T-helper 1 cell (primary cell): ENCODE data around the gene FNDC3A.

Source experiments
- DNase-seq, 5 donors: peaks; one replicate each; pipeline ENCODE4 v3.0.0-alpha.2; 2012 to 2020
- total RNA-seq, 4 donors: gene quantifications; one replicate each; lab custom pipeline; 2026; lab: John Stamatoyannopoulos, UW

The FNDC3A gene
- total RNA-seq: 98.4 to 134 (median 112) reads per million in 4 donors

- peak; percentile 76 to 91 (median 85) for DNase-seq
Measured at GRCh38 chr13:48975856-48976575, at the start of gene FNDC3A. FNDC3A (plus strand) TSS chr13:48975912; CDS start chr13:49006191, 30,279 bp downstream.

- DNase-seq: no peak
Measured at GRCh38 chr13:48928757-48929430, 46.8 kb upstream of the FNDC3A start.

GRCh38 chr13:48930918-48931317 lies 44.8 kb upstream of the FNDC3A start:
- DNase-seq: no peak

- DNase-seq: peak in 1 of 5 donors; percentile 37
Measured at GRCh38 chr13:48938308-48938943, 37.3 kb upstream of the FNDC3A start.

GRCh38 chr13:48939728-48940127 lies 36.0 kb upstream of the FNDC3A start:
- DNase-seq: peak in 1 of 5 donors; percentile 48

GRCh38 chr13:48942131-48942530 lies 33.6 kb upstream of the FNDC3A start:
- DNase-seq: no peak

GRCh38 chr13:48944221-48944620 lies 31.5 kb upstream of the FNDC3A start:
- no peak for DNase-seq

GRCh38 chr13:48945626-48946025 lies 30.1 kb upstream of the FNDC3A start:
- DNase-seq: no peak

- DNase-seq: no peak
Measured at GRCh38 chr13:48946163-48946562, 29.5 kb upstream of the FNDC3A start.

- no peak for DNase-seq
Measured at GRCh38 chr13:48949566-48950500, 25.9 kb upstream of the FNDC3A start.

GRCh38 chr13:48950501-48950875 lies 25.2 kb upstream of the FNDC3A start:
- no peak for DNase-seq

GRCh38 chr13:48954081-48954480 lies 21.6 kb upstream of the FNDC3A start:
- no peak for DNase-seq

- DNase-seq: no peak
Measured at GRCh38 chr13:48955536-48955935, 20.2 kb upstream of the FNDC3A start.

- DNase-seq: no peak
Measured at GRCh38 chr13:48961379-48961778, 14.3 kb upstream of the FNDC3A start.

GRCh38 chr13:48962281-48962680 lies 13.4 kb upstream of the FNDC3A start:
- DNase-seq: no peak

- DNase-seq: no peak
Measured at GRCh38 chr13:48965736-48966135, 10.0 kb upstream of the FNDC3A start.

GRCh38 chr13:48969685-48970084 lies 6.0 kb upstream of the FNDC3A start:
- no peak for DNase-seq

- no peak for DNase-seq
Measured at GRCh38 chr13:48973845-48974431, 1.8 kb upstream of the FNDC3A start.

- peak in 4 of 5 donors; percentile 14 to 68 (median 49) for DNase-seq
Measured at GRCh38 chr13:48975101-48975855, 434 bp upstream of the FNDC3A start.

- peak in 2 of 5 donors; percentile 69 to 74 for DNase-seq
Measured at GRCh38 chr13:48976576-48977285, 1.0 kb downstream of the FNDC3A start.

GRCh38 chr13:48977286-48977625 lies 1.5 kb downstream of the FNDC3A start:
- DNase-seq: no peak
